Measurements from ENCODE around the gene RPLP1.

The RPLP1 gene

GRCh38 chr15:69462030-69462492 lies 9.4 kb downstream of the RPLP1 start:
- POLR2A ChIA-PET = interaction anchor here (0.5 to 3.5 kb wide), 12 partner anchors 9 to 1260 kb away, joined by 3 to 107 read pairs (median 4); partner anchors contain the start of genes GLCE, KIF23 and RPLP1
- Histone ChIP-seq H3K36me3 (ENCODE audit: control insufficient read depth in 2 of 2, insufficient read depth in 1 of 2, low read length in 2 of 2) (peaks cover 0 to 8% of the 10 kb centered on the region in 2 experiments; a peak in 1 of 3 replicates), H3K9me3 (ENCODE audit: control insufficient read depth, insufficient read depth, low read depth, low read length) (no peaks in the 10 kb centered on the region), H3K4me1 (ENCODE audit: control insufficient read depth, insufficient read depth, low read length) (peaks cover 5% of the 10 kb centered on the region; the same call in 1 of the 2 replicates), H3K27ac (ENCODE audit: extremely low read depth, low read depth, low read length) (no peak overlapping the region), H3K4me3 (ENCODE audit: low read depth, low read length) (no peak overlapping the region)
- CTCF ChIA-PET = interaction anchor here (0.5 to 2.0 kb wide), 21 partner anchors 8 to 1876 kb away, joined by 3 to 29 read pairs (median 3); partner anchors contain the start of genes NOX5 and RPLP1
- no peak for TF ChIP-seq ZNF394 (tag by site-specific recombination; IDR thresholded peaks at IDR 0.05; ENCODE audit: borderline replicate concordance)
- 0 out of 2 replicates have a peak, but pooled peaks have one; percentile 35 for TF ChIP-seq ZNF121 (tag by site-specific recombination; IDR thresholded peaks at IDR 0.05)
- TF ChIP-seq ZNF658 (tag by site-specific recombination; IDR thresholded peaks at IDR 0.05) = no peak
- TF ChIP-seq ZNF341 (tag by site-specific recombination; IDR thresholded peaks at IDR 0.05; ENCODE audit: low read depth) = no peak
- TF ChIP-seq ZNF398 (tag by site-specific recombination; IDR thresholded peaks at IDR 0.05) = no peak
- 0 out of 2 replicates have a peak, but pooled peaks have one; percentile 12 for TF ChIP-seq YY2 (tag by site-specific recombination; IDR thresholded peaks at IDR 0.05)

GRCh38 chr15:69462493-69463181 lies 10.0 kb downstream of the RPLP1 start:
- no peaks in the 10 kb centered on the region for H3K9me3 ChIP-seq (ENCODE audit: control insufficient read depth, insufficient read depth, low read depth, low read length)
- POLR2A ChIA-PET = interaction anchor here (0.5 to 3.5 kb wide), 14 partner anchors 10 to 1260 kb away, joined by 3 to 107 read pairs (median 4); partner anchors contain the start of genes GLCE, KIF23 and RPLP1
- peak overlapping the region; percentile 34 for H3K4me3 ChIP-seq (ENCODE audit: low read depth, low read length)
- CTCF ChIA-PET = interaction anchor here (0.5 to 2.0 kb wide), 30 partner anchors 9 to 1876 kb away, joined by 3 to 29 read pairs (median 3); partner anchors contain the start of genes NOX5 and RPLP1
- H3K27ac ChIP-seq (ENCODE audit: extremely low read depth, low read depth, low read length) = peak overlapping the region; percentile 42
- H3K36me3 ChIP-seq (ENCODE audit: control insufficient read depth in 2 of 2, insufficient read depth in 1 of 2, low read length in 2 of 2) = peaks cover 0 to 4% of the 10 kb centered on the region in 2 experiments; a peak in 1 of 3 replicates
- H3K4me1 ChIP-seq (ENCODE audit: control insufficient read depth, insufficient read depth, low read length) = peaks cover 8% of the 10 kb centered on the region; the same call in 1 of the 2 replicates
- TF ChIP-seq ZNF18 (tag by site-specific recombination; IDR thresholded peaks at IDR 0.05) (no peak), PRDM6 (tag by site-specific recombination; IDR thresholded peaks at IDR 0.05) (no peak), ZNF324 (tag by site-specific recombination; IDR thresholded peaks at IDR 0.05) (peak; percentile 13; the same call in 1 of the 2 replicates), ZNF513 (tag by site-specific recombination; IDR thresholded peaks at IDR 0.05) (no peak), ZNF274 (IDR thresholded peaks at IDR 0.05; ENCODE audit: low read length) (no peak), ZNF274 (tag by site-specific recombination; IDR thresholded peaks at IDR 0.05; ENCODE audit: borderline replicate concordance) (no peak), ZNF426 (tag by site-specific recombination; IDR thresholded peaks at IDR 0.05) (no peak), ZBTB44 (tag by site-specific recombination; IDR thresholded peaks at IDR 0.05) (no peak), SALL2 (tag by site-specific recombination; IDR thresholded peaks at IDR 0.05; ENCODE audit: borderline replicate concordance) (no peak), CTCF (tag by site-specific recombination; IDR thresholded peaks at IDR 0.05) (peak; percentile 98), KLF8 (tag by site-specific recombination; IDR thresholded peaks at IDR 0.05) (peak; percentile 64; the same call in 1 of the 2 replicates), ZNF341 (tag by site-specific recombination; IDR thresholded peaks at IDR 0.05; ENCODE audit: low read depth) (peak; percentile 65), ZNF184 (tag by site-specific recombination; IDR thresholded peaks at IDR 0.05) (no peak), ZNF146 (tag by site-specific recombination; IDR thresholded peaks at IDR 0.05) (no peak), ZNF433 (tag by site-specific recombination; IDR thresholded peaks at IDR 0.05; ENCODE audit: low read depth) (no peak), ZNF677 (tag by site-specific recombination; IDR thresholded peaks at IDR 0.05) (no peak), SETDB1 (IDR thresholded peaks at IDR 0.05; ENCODE audit: insufficient read length, low read length) (no peak)

Measured in HEK293 (cell line).